ENCODE results near the gene PLN.

PLN gene

GRCh38 chr6:118578617-118579016 is 30.5 kb downstream of the PLN start:
- Mint-ChIP-seq H3K27ac (no peak overlapping the region), H3K4me1 (peaks cover 10% of the 10 kb centered on the region), H3K4me3 (no peak overlapping the region), H3K27me3 (no peaks in the 10 kb centered on the region), H3K36me3 (peaks cover 79% of the 10 kb centered on the region), H3K9me3 (peaks cover 63% of the 10 kb centered on the region)
- DNase-seq, result no peak
- CTCF ChIA-PET, result interaction anchor here (2.6 kb wide), 1 partner anchor 14 kb away, joined by 14 read pairs; no protein-coding TSS in a partner anchor

DNA sequence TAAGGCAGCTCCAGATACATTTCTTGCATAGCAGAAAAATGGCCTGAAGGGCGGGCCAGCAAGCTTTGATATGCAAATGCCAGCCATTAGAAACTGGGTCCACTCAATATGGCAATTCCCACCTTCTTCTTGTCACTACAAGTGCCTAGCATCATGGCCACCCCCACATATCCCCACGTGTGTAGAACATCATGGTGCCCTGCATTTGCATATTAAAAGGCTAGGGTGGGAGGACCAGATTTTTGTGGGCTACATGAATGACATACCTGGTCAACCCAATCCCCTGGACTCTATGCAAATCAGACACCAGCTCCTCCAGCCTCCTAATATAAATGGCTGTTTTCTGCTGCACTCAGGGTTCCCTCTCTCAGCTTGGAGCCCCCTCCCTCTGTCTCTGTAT is 31.7 kb downstream of the PLN start:
- no peak for DNase-seq
- Mint-ChIP-seq H3K27ac (no peak overlapping the region), H3K9me3 (peaks cover 53% of the 10 kb centered on the region), H3K4me3 (no peak overlapping the region), H3K36me3 (peaks cover 67% of the 10 kb centered on the region), H3K4me1 (peaks cover 2% of the 10 kb centered on the region), H3K27me3 (no peaks in the 10 kb centered on the region)
- CTCF ChIA-PET, result interaction anchor here (1.2 to 2.6 kb wide), 7 partner anchors 10 to 293 kb away, joined by 3 to 14 read pairs (median 4); no protein-coding TSS in a partner anchor

DNA sequence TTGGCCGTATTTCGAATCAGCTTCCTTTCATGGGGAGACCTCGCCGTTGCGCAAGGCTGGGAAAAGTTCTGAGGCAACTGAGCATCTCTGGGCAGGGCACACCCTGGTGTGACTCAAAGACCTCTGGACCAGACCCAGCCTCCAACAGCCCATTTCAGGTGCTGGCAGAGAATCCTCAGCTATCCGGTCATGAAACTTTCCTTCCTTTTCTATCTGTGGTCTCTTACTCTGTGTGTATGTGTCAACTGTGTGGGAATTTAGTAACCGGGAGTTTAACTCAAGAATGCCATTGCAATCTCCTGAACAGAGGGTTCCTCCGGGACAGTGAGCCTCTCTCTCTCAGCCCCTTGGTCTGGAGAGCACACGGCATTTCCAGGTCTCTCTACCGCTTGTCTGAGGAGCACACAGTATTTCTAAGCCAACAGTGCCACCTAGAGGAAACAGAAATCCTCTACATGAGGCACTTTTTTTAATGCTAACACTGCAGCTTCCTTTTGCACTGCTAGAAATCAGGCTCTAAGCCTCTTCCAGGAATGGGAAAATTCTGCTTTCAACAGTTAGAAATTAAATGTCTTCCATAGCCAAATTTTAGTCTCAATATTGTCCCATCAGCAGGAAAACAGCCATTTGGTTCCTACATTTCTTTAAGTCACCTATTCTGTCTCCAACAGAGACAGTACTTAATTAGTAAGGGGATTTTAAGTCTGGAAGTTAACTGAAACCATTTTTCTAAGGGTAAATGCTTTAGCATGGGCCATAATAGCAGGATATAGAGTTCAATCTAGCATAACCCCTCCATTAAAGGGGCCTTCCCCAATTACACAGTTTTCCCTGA is 32.7 kb downstream of the PLN start:
- DNase-seq, result peak; percentile 27
- Mint-ChIP-seq H3K27ac (no peak overlapping the region), H3K27me3 (no peaks in the 10 kb centered on the region), H3K4me3 (no peak overlapping the region), H3K4me1 (peaks cover 2% of the 10 kb centered on the region), H3K9me3 (peaks cover 45% of the 10 kb centered on the region), H3K36me3 (peaks cover 64% of the 10 kb centered on the region)
- CTCF ChIA-PET, result interaction anchor here (0.7 to 2.6 kb wide), 10 partner anchors 10 to 605 kb away, joined by 3 to 14 read pairs (median 4); no protein-coding TSS in a partner anchor

DNA sequence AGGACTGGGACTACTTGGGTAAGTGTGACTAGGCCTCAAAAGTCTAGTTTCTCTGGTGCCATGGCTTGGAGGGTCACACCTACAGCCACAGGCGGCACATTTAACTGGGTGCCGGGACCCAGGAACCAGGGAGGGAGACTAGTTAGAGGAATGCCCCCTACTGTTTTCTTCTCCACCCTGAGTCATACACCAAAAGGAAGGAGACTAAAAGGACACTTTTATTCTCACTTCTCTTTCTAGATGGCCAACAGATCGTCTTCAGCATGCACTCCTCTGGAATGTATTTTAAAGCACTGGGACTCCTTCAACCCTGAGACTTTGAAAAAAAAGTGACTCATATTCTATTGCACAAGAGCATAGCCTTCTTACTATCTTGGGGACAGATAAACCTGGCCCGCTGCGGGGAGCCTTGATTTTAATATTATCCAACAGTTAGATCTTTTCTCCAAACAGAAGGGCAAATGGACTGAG is 33.4 kb downstream of the PLN start:
- no peak for DNase-seq
- CTCF ChIA-PET, result interaction anchor here (1.3 to 2.6 kb wide), 7 partner anchors 9 to 295 kb away, joined by 3 to 14 read pairs (median 4); no protein-coding TSS in a partner anchor
- no peak overlapping the region for H3K4me3 Mint-ChIP-seq
- peaks cover 58% of the 10 kb centered on the region for H3K36me3 Mint-ChIP-seq
- H3K4me1 Mint-ChIP-seq, result peaks cover 2% of the 10 kb centered on the region
- H3K9me3 Mint-ChIP-seq, result peaks cover 38% of the 10 kb centered on the region
- no peaks in the 10 kb centered on the region for H3K27me3 Mint-ChIP-seq
- no peak overlapping the region for H3K27ac Mint-ChIP-seq

DNA sequence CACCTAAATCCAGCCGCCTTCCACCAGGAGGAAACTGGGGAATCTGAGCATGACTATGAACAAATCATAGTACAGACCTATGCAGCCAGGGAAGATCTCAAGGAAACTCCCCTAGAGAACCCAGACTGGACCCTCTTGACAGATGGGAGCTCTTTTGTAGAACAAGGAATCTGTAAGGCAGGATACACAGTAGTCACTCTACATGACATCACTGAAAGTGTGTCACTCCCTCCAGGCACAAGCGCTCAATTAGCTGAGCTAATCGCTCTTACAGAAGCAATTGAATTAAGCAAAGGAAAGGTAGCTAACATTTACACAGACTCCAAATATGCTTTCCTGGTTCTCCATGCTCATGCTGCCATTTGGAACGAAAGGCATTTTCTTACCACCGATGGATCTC is 36.8 kb downstream of the PLN start:
- Mint-ChIP-seq H3K9me3 (peaks cover 11% of the 10 kb centered on the region), H3K4me3 (no peak overlapping the region), H3K4me1 (peaks cover 2% of the 10 kb centered on the region), H3K36me3 (peaks cover 33% of the 10 kb centered on the region), H3K27ac (no peak overlapping the region), H3K27me3 (no peaks in the 10 kb centered on the region)
- CTCF ChIA-PET, result interaction anchor here (0.8 to 1.3 kb wide), 3 partner anchors 11 to 14 kb away, joined by 3 to 4 read pairs (median 4); no protein-coding TSS in a partner anchor
- DNase-seq, result no peak

DNA sequence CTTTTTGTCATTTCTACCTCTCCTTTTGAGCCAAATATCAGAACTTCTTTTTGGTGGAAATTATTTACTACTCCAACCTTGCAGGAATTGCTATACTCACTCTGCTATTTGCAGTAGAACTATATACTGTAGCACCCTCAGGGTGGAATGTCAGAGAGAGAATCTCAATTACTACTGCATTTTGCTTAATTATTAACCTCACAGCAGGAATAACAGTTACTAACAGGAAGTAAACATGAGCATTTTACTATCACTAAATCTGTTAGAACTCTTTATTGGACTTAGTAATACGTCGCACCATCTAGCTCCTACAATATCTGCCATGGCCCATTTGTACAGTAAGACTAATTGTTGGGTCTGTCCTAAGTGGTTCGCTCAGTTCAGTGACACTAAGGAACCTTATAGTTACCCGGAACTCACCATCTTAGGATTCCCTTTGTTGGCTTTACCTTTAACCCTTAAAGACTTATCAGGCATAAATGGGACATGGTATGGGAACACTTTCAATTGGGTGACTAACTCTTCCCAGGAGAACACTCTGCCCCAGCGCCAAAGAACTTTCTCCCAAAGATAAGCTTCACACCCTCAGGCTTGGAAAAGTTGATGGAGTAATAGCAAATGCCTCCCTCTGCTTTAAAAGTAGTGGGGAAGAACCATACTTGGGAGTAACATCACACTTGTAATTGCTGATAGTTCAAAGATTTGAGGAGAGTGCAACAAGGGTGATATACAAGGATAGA is 38.8 kb downstream of the PLN start:
- Mint-ChIP-seq H3K4me1 (no peaks in the 10 kb centered on the region), H3K27ac (no peak overlapping the region)

GRCh38 chr6:118588626-118589025 is 40.5 kb downstream of the PLN start:
- H3K4me1 Mint-ChIP-seq, result no peaks in the 10 kb centered on the region
- H3K4me3 Mint-ChIP-seq, result no peak overlapping the region
- H3K9me3 Mint-ChIP-seq, result no peaks in the 10 kb centered on the region
- peaks cover 35% of the 10 kb centered on the region for H3K36me3 Mint-ChIP-seq
- no peaks in the 10 kb centered on the region for H3K27me3 Mint-ChIP-seq
- DNase-seq, result no peak
- H3K27ac Mint-ChIP-seq, result no peak overlapping the region
- CTCF ChIA-PET, result interaction anchor here (0.6 kb wide), 1 partner anchor 748 kb away, joined by 3 read pairs; no protein-coding TSS in a partner anchor

More for the DNA sequence above, 38.8 kb downstream of the PLN start:
- Mint-ChIP-seq H3K36me3 (peaks cover 28% of the 10 kb centered on the region), H3K27me3 (no peaks in the 10 kb centered on the region), H3K9me3 (no peaks in the 10 kb centered on the region), H3K4me3 (no peak overlapping the region)
- CTCF ChIA-PET, result interaction anchor here (0.6 kb wide), 1 partner anchor 144 kb away, joined by 3 read pairs; no protein-coding TSS in a partner anchor
- no peak for DNase-seq

DNA sequence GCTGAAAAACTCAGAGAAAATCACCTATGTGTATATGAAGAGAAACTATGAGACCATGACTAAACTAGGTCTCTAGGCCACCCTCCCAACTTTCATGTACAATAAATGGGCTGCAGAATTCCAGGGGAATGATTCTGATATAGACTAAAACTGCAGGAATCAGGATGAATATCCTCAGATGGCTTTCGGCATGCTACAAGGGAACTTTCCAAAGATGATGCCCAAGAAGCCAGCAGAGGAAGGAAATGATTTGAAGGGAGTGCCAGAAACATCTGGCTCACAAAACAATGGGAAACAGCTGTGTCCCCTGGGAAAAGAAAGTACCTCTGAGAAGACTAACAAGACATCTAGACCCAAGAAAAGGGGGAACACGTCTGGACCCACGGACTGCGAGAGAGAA is 41.1 kb downstream of the PLN start:
- Mint-ChIP-seq H3K27me3 (no peaks in the 10 kb centered on the region), H3K36me3 (peaks cover 39% of the 10 kb centered on the region), H3K4me3 (no peak overlapping the region), H3K4me1 (no peaks in the 10 kb centered on the region), H3K27ac (no peak overlapping the region), H3K9me3 (no peaks in the 10 kb centered on the region)
- no peak for DNase-seq
- CTCF ChIA-PET, result no interaction called here

DNA sequence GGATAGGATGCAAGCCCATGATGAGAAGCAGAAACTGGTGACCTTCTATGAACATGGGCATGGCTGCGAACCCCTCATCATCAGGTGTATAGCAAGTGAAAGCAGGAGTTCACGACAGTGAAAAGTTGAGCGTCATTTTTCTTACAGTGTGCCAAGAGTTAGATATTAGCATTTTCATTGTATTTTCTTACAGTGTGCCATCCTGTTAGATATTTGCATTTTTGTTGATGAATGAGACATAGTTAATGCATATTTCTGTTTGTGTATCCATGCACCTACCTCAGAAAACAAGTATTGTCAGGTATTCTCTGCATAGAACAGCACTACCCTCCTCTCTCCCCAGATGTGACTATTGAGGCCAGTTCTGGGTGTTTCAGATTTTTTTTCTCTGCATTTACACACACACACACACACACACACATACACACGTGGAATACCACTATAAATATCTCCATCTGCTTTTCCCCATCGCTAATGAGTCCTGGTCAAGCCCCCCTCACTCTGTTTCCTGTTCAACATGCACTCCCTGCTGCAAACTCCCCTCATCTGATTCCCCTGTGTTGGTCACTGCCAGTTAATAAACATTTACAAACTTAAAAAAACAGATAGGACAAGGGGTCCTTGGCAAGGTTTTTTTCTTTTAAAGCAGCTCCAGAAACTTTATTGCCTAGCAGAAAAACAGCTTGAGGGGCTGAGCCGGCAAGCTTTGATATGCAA is 41.7 kb downstream of the PLN start:
- CTCF ChIA-PET, result interaction anchor here (0.6 to 1.4 kb wide), 2 partner anchors 9 to 510 kb away, joined by 3 to 4 read pairs; no protein-coding TSS in a partner anchor
- Mint-ChIP-seq H3K4me1 (no peaks in the 10 kb centered on the region), H3K9me3 (no peaks in the 10 kb centered on the region), H3K4me3 (no peak overlapping the region), H3K36me3 (peaks cover 39% of the 10 kb centered on the region), H3K27me3 (no peaks in the 10 kb centered on the region), H3K27ac (no peak overlapping the region)
- no peak for DNase-seq

DNA sequence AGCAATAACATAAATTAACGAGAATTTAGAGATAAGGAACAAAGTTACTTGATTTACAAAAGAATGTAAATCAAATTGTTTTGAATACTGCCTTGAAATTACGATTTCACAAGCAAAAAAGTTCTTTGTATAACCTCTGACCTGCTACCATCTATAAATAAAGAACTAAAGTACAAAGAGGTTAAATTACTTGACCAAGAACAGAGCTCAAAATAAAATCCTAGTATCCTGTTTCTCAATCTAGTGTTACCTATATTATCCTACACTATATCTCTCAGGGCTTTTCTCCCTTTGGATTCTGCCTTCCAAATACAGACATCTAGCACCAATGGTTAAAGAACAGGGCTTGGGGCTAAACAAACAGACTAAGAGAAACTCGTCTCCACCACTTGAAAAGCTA is 43.8 kb downstream of the PLN start:
- peaks cover 2% of the 10 kb centered on the region for H3K9me3 Mint-ChIP-seq
- no peaks in the 10 kb centered on the region for H3K27me3 Mint-ChIP-seq
- CTCF ChIA-PET, result interaction anchor here (0.8 kb wide), 1 partner anchor 307 kb away, joined by 3 read pairs; no protein-coding TSS in a partner anchor
- no peak overlapping the region for H3K27ac Mint-ChIP-seq
- no peak overlapping the region for H3K4me3 Mint-ChIP-seq
- no peak for DNase-seq
- peaks cover 38% of the 10 kb centered on the region for H3K36me3 Mint-ChIP-seq
- H3K4me1 Mint-ChIP-seq, result peaks cover 2% of the 10 kb centered on the region

- peaks cover 2% of the 10 kb centered on the region for H3K9me3 Mint-ChIP-seq
- H3K4me3 Mint-ChIP-seq, result no peak overlapping the region
- H3K27ac Mint-ChIP-seq, result no peak overlapping the region
- CTCF ChIA-PET, result interaction anchor here (1.2 to 1.3 kb wide), 2 partner anchors 12 to 312 kb away, joined by 3 to 4 read pairs; no protein-coding TSS in a partner anchor
- no peaks in the 10 kb centered on the region for H3K27me3 Mint-ChIP-seq
- no peak for DNase-seq
- peaks cover 50% of the 10 kb centered on the region for H3K36me3 Mint-ChIP-seq
- H3K4me1 Mint-ChIP-seq, result peaks cover 2% of the 10 kb centered on the region
Observed at GRCh38 chr6:118594877-118595276, 46.8 kb downstream of the PLN start.

DNA sequence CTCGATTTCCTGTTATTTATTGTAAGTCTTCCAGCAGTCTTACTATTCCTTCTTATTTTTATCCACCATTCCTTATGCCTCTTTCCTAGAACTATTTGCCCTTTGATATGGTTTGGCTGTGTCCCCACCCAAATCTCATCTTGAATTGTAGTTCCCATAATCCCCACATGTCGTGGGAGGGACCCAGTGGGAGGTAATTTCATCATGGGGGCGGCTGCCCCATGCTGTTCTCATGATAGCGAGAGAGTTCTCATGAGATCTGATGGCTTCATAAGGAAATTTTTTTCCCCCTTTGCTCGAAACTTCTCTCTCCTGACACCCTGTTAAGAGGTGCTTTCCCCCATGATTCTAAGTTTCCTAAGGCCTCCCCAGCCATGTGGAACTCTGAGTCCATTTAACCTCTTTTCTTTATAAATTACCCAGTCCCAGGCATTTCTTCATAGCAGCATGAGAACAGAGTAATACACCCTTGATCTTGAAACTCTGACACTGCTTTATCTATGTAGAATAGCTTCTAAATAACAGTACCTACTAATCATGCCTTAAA is 48.8 kb downstream of the PLN start:
- Mint-ChIP-seq H3K27me3 (no peaks in the 10 kb centered on the region), H3K36me3 (peaks cover 40% of the 10 kb centered on the region), H3K4me3 (no peak overlapping the region), H3K9me3 (peaks cover 2% of the 10 kb centered on the region), H3K27ac (no peak overlapping the region), H3K4me1 (peaks cover 2% of the 10 kb centered on the region)
- CTCF ChIA-PET, result interaction anchor here (2.0 kb wide), 1 partner anchor 16 kb away, joined by 5 read pairs; no protein-coding TSS in a partner anchor
- no peak for DNase-seq

- H3K4me1 Mint-ChIP-seq, result peaks cover 2% of the 10 kb centered on the region
- no peaks in the 10 kb centered on the region for H3K27me3 Mint-ChIP-seq
- H3K36me3 Mint-ChIP-seq, result peaks cover 47% of the 10 kb centered on the region
- no peak for DNase-seq
- no peak overlapping the region for H3K27ac Mint-ChIP-seq
- CTCF ChIA-PET, result interaction anchor here (1.0 to 2.0 kb wide), 3 partner anchors 12 to 202 kb away, joined by 3 to 5 read pairs (median 3); no protein-coding TSS in a partner anchor
- peaks cover 2% of the 10 kb centered on the region for H3K9me3 Mint-ChIP-seq
- H3K4me3 Mint-ChIP-seq, result no peak overlapping the region
Observed at GRCh38 chr6:118597636-118598035, 49.5 kb downstream of the PLN start.

Data from activated naive CD4-positive, alpha-beta T cell treated with anti-CD3 and anti-CD28 coated beads, Interleukin-2, amount 10 ng/mL, durations not matched to agents 7 days and 5 days (primary cell).